Peyer's patch (tissue), 4 donors: ENCODE results near the gene TGM3.

ENCODE experiments used
- POLR2A ChIP-seq, 2 donors: fragments of 450-650 bp; IDR thresholded peaks; one replicate each; pipeline ENCODE4 v1.5.1; 2017; ENCODE audit warnings: antibody characterized with exemption in 2 of 2, mild to moderate bottlenecking in 2 of 2, moderate library complexity in 2 of 2
- TF ChIP-seq, protein P1 (sequence below), 6 experiments: fragments of 450-650 bp in 4 of 6; fragments of 200-600 bp in 2 of 6; sonication (generic) in 1 of 6; IDR thresholded peaks; one replicate each; pipeline ENCODE4 v1.5.1; 2017 to 2019; ENCODE audit warnings: antibody characterized with exemption in 6 of 6, mild to moderate bottlenecking in 3 of 6, moderate library complexity in 1 of 6

GRCh38 chr20:2249935-2250334, 45.9 kb upstream of the TGM3 start:
- TF ChIP-seq, protein P1, sequence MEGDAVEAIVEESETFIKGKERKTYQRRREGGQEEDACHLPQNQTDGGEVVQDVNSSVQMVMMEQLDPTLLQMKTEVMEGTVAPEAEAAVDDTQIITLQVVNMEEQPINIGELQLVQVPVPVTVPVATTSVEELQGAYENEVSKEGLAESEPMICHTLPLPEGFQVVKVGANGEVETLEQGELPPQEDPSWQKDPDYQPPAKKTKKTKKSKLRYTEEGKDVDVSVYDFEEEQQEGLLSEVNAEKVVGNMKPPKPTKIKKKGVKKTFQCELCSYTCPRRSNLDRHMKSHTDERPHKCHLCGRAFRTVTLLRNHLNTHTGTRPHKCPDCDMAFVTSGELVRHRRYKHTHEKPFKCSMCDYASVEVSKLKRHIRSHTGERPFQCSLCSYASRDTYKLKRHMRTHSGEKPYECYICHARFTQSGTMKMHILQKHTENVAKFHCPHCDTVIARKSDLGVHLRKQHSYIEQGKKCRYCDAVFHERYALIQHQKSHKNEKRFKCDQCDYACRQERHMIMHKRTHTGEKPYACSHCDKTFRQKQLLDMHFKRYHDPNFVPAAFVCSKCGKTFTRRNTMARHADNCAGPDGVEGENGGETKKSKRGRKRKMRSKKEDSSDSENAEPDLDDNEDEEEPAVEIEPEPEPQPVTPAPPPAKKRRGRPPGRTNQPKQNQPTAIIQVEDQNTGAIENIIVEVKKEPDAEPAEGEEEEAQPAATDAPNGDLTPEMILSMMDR (IDR thresholded peaks at IDR 0.05) = no peak
- TF ChIP-seq POLR2A (IDR thresholded peaks at IDR 0.05) = no peak
